ENCODE data around the gene BABAM2.
"Not testable (repeated sequence)": the region's sequence is repeated elsewhere in the genome, so short reads cannot be mapped to it uniquely, and the experiment has no call there.

The BABAM2 gene

DNA sequence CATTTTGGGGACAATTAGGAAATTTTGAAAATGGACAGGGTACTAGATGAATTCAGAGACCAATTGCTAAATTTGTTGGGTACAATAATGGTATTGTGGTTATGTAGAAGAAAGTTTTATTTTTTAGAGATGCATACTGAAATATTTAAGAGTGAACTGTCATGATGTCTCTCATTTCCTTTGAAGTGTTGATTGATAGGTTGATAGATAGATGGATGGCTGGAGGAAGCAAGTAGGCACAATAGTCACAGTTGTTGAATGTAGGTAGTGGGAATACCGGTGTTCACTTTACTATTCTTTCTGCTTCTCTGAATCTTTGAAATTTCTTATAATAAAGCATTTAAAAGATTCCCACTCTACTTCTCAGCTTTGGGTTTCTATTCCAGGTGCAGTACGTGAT, 350.4 kb downstream of the BABAM2 start:
- DNase-seq (ENCODE audit: low read depth in 2 of 2): no peak

DNA sequence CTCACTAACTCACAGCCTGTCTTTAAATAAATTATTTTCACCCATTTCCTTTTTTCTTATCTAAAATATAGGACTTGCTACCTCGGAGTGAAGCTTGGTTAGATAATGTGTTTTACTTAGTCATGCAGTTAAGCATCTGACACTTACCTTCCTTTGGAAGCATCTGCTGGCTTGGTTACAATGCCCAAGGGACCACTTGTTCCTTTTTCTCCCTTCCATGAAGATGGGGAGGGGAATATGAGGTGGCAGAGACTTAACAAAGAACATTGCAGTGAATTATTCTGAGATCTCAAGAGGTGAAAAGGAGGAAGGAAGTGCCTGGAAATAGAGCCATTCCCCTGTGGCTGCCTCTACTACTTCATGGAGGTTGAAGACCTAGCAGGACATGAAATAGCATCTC, 356.8 kb downstream of the BABAM2 start:
- DNase-seq (ENCODE audit: low read depth in 2 of 2): no peak

DNA sequence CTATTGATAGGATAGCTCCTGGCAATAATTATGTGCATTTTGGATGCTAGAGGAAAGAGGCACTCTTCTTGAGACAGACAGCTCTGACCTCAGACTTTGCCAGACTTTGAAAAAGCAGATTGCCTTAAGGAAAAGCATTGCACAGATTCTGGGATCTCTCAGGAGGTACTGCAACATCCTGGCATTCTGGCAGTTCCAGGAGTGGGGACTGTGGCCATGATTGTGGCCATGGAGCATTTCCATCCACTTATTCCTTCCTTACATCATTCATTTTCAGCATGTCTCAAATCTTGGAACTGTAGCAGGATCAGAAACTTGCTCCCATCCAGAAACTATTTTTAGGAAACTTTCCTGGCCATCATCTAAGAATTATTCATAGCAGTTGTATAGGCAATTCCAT, 357.2 kb downstream of the BABAM2 start:
- DNase-seq (ENCODE audit: low read depth in 2 of 2): no peak

DNA sequence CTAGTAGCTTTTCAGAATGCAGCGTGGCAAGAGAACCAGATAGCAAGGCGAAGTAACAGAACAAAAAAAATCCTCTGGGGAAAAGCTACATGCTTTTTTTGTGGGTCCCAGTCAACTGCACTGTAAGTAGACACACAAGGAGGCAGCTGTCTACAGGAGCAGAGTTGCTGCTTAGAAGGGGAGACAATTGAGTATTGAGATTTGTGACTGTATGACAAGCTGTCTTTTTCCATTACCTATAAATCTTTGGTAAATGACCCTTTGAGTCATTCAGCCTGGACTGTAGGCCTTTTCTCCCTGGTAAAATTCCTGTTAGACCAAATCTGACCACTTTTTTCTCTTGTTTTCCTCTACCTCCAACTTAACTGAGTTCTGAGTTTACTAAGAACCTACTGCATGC, 358.0 kb downstream of the BABAM2 start:
- DNase-seq (ENCODE audit: low read depth in 2 of 2): no peak

DNA sequence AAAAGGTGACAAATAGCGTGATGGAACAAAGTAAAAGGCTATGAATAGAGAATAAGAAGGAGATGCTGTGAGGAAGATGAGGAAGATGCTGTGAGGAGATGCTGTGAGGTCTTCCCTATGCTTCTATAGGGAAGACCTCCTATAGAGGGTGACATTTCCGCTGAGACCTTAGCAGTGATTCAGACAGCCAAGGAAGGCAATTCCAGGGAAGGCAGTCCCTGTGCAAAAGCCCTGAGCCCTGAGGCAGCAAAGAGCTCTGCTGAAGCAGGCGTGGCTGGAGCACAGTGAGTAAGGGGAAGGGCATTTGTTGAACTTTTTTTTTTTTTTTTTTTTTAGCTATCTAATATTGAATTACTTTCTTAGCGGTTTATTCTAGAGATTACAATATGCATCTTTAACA, 359.5 kb downstream of the BABAM2 start:
- no peak for DNase-seq (ENCODE audit: low read depth in 2 of 2)

DNA sequence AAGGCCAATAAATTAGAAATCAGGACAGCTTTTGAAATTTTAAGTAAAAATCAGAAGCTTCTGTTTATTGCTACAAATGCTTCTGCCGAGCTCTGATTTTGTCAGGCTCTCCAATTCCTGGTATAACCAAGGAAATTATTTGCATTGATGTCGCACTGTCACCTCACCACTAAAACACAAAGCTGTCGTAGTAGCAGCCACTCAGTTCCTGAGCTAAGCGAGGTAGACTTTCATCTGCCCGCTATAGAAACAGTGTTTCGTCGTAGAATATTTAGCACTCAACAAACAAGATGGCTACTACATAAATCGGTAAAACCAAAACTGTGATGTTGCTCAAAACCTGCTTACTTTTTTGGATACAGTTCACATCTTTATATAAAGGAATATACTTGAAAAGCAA, 360.8 kb downstream of the BABAM2 start:
- no peak for DNase-seq (ENCODE audit: low read depth in 2 of 2)

DNA sequence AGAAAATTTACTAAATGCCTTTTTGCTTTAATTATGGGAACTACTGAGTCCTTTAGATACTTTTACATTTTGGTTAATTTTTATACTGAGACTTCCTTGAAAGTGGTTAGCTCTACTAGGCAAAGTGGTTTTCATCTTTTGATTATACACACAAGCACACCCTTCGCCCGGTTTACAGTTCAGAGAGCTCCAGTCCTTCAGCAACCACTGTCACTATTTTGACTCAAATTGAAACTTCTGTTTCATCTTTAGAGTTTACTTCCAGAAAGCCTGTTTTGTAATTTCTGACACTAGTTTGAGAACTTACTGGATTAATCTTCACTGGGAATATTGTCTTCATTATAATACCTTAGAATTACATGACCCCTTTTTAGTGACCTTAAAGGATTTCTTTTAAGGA, 361.8 kb downstream of the BABAM2 start:
- DNase-seq (ENCODE audit: low read depth in 2 of 2): peak in 1 of 2 experiments; percentile 29

DNA sequence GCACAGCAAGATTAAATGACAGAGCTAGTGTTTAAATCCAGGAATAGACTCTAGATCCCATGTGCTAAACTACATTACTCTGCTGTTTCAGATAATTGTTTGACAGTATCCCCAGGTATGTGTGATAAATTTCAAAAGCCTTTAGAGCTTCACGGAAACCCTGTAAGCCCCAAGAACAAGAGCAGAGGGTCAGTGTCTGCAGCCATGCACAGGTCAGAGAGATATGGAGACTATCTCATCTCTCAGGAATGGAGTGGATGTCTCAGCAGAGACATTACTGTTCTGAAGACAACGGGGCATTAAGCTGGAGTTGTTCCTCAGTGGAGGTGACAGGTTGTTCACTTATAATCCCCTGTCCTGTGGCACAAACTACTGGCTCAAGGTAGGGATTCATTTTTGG, 363.0 kb downstream of the BABAM2 start:
- DNase-seq (ENCODE audit: low read depth in 2 of 2): no peak

DNA sequence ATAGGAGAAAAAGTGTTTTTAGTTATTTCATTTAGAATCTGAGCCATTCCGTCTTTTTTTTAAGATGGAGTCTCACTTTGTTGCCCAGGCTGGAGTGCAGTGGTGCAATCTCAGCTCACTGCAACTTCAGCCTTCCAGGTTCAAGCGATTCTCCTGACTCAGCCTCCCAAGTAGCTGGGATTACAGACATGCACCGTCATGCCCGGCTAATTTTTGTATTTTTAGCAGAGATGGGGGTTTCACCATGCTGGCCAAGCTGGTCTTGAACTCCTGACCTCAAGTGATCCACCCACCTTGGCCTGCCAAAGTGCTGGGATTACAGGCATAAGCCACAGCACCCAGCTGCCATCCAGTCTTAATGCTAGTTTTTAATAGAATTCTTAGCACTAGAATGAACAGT, 364.7 kb downstream of the BABAM2 start:
- DNase-seq (ENCODE audit: low read depth in 2 of 2): not testable (repeated sequence)

DNA sequence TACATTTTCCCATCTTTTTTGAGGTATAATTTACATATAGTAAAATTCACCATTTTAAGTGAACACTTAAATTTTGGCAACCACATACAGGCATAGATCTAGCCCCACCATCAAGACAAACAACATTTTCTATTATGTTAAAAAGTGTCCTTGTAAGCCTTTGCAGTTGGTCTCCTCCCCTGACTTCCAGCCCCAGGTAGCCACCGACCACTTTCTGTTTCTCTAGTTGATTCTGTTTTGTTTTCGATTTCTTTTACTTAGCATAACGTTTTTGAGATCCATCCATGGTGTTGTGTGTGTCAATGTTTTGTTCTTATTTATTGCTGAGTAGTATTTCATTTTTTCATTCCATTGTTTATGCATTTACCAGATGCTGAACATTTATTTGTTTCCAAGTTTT, 366.7 kb downstream of the BABAM2 start:
- no peak for DNase-seq (ENCODE audit: low read depth in 2 of 2)

DNA sequence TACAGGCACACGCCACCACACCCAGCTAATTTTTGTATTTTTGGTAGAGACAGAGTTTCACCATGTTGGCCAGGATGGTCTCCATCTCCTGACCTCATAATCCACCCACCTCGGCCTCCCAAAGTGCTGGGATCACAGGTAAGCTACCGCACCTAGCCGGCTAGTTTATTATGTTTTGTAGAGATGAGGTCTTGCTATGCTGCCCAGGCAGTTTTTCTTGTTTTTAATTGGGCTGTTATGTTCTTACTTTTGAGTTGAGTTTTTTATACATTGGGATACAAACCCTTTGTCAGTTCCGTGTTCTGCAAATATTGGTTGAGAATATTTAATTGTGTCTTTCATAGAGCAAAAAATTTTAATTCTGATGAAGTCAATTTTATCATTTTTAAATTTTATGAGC, 368.7 kb downstream of the BABAM2 start:
- not testable (repeated sequence) for DNase-seq (ENCODE audit: low read depth in 2 of 2)

DNA sequence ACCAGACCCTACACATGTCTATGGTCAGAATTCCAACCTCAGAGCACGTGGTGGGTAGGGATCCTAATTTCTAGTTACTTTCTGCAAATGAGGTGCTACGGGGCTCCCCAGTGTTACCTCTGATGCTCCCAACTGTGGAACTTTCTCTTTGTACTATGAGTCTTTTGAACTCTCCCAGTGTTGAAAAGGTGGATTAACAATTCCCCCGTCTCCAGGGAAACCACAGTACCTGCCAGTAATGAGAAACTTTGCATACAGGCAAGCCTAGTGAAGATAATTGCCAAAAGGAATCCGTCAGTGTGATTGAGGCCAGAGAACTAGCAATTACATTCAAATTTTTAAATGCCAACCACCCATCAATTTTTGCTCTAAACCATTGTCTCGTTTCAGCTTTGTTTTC, 373.2 kb downstream of the BABAM2 start:
- no peak for DNase-seq (ENCODE audit: low read depth in 2 of 2)

DNA sequence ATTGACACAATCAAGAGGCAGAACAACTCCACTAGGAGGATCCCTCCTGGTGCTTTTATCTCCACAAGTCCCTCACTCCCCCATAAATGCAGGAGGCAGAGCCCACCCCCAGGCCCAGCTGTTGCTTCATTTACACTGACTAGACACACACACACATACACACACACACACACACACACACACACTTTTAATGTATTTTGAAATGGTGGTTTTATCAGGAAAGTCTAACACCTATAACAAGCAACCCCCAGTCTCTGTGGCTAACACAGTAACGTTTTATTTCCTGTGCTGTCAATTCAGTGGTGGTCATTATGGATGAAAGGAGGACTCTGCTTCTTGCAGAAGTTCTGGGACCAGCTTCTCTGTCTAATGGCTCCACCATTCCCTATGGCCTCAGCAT, 376.8 kb downstream of the BABAM2 start:
- DNase-seq (ENCODE audit: low read depth in 2 of 2): no peak

DNA sequence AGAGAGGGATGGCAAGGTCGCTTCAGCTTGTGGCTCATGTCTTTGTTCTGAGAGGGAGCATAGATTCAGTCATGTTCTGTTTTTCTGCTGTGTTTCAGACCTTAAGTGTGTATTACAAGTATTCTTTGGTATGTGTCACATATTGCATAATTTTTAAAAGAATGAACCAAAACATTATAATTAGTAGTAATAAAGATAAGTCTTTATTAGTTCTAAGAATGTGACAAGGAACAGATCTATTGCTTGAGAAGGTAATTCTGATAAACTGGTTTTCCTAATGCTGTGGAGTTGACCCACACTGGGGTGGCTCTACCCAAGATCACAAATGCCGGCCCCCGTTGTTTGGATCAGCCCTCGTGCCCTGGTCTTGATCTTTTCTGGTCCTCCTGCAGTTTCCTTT, 377.9 kb downstream of the BABAM2 start:
- no peak for DNase-seq (ENCODE audit: low read depth in 2 of 2)

DNA sequence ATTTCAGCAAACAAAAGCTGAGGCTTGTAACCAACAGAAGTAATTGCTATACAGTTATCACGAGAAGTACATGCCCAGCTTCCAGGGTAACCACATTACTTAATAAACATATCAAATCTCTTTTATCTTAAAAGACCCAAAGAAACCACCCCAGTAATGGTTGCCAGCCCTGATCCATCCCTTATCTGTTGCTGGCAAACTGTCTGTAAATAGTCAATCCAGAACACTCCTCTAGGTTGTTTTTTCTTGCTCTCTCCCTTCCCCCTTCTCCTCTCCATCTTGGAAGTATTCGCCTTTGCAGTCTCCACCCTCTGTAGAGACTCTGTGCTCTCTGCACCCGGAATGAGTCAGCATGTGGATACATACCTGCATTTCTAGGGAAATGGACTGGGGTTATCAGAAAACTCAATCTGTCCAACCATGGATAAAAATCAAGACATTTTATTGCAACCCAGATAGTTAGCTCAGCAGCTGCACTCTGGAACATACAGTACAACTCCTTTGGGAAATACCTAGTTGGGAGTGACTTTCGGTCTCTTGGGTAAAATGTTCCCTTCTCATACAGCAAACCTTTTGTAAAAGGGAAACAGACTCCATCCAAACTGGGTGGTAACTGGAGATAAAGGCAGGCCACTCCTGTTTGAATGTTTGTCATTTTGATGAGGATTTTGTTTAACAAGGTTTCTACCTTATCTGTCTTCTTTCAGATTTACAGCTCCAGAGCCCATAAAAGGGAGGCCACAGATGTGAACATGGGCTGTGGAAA, 378.7 kb downstream of the BABAM2 start:
- no peak for DNase-seq (ENCODE audit: low read depth in 2 of 2)

DNA sequence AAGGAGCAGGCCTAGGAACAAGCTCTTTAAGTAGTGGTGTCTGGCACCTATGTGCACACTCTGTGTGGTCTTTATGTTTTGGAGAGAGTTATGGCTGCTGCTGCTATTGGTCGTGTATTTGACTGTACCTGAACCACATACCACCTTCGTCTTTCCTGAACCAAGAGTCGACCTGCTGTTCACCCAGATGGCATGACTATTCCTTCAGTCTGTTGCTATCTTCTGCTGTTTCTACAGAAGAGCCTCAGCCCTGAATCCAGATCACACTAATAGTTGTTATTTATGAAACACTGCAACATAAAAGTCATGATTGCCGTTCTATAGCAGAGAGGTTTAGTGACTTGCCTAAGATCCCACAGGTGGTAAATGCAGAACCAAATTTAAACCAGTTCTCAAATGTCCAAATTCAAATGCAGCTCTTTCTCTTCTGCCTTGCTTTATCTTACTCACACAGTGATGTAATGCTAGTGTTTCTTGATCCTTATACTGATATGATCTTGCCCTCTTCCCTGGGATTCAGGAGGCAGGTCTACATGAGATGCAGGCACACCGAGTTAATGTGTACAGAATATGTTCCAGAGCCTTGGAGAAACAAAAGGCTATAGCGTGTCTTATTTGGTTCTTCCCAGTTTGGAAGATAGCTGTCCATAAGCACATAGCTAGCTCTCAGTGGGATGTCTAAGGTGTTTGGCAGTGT, 380.1 kb downstream of the BABAM2 start:
- DNase-seq (ENCODE audit: low read depth in 2 of 2): no peak

DNA sequence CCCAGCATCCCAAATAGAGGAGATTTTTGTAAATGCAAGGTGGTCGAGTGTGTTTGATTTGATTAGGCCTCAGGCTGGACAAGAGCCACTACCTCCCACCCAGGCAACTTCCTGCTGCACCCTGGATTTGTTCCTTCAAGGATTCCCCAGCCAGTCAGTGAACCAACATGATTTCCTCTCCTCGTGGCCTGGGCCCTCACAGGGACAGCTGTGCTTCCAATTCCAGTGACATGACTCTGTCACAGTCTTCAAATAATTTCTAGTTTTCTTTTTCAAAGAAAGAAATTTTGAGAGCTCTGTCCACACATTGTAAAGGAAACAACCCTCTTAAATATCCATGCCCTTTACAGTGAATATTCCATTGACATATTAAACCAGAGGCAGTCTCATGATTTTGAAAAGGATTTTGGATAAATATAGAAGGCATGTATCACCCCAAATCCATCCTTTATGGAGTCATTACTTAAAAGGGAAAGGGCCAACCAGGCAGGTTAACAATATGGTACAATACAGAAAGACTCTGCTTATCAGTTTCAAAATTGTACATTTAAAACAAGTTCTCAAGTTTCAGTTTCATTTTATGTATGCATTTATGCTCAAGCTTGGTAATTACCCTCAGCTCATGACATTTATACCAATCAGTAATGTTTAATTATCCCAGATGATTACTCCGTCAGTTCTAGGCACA, 380.8 kb downstream of the BABAM2 start:
- DNase-seq (ENCODE audit: low read depth in 2 of 2): no peak

DNA sequence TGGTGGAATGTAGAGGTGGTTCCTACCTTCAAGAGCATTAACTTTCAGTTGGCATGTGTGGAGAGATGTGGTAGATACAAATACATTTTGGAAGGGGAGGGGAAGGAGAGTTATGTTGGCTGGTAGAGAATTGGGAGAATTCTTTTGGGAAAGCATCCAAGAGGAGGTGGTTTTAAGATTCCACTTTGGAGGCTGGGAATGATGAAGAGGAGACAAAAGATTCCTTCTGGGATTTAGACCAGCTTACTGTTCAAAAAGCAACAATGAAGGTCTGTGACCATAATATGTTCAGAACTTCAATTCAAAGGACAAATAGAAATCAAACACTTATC, 381.4 kb downstream of the BABAM2 start:
- DNase-seq (ENCODE audit: low read depth in 2 of 2): no peak

DNA sequence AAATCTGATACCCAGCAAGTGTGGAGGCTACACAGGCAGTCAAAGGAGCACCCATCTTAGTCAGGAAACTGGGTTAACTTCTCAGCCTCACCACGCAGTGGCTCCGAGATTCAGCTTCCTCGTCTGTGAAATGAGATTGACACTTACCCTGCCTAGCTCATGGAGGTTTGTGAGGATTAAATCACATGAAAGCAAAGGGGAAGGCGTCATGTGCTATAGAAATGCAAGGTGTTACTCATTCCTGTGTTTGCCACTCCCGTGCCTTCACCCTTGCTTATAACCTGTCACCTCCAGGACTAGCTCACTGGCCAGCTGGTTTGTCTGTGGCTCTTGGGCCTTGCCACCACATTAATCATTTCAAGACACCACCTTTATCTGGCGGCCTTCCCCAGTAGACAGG, 383.2 kb downstream of the BABAM2 start:
- DNase-seq (ENCODE audit: low read depth in 2 of 2): no peak

DNA sequence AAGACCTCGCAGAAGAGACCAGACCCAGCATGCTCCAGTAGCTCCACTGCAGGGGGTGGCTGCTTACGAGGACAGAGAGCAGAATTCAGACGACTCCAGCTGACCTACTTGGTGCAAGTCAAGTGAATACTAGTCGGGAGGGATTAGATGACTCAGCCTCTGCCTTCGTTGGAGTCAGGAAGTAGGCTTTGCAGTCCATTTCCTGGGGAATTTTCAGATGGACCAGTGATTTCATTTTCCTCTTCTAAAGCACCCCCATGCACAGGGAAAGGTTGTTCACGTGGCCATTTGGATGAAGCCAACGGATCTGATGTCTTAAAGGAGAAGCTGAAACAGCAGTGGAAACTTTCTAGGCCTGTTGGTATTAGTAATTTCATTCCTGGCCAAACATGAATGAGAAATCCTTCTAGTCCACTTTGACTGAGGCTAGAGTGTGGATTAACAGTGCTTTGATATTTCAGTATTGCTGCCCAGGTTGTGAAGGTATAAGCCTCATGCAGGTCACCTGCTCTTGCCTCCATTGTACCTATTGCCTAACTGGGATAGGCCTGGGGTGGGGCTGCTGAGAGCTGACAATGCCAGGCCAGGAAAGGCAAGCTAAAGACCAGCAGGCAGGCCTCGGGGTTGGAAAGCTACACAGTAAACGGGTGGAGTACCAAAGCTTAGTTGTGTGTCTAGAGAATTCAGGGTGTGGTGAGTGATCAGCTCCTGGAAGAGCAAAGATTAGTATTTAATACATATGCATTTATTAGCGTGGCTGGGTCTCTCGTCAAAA, 384.6 kb downstream of the BABAM2 start:
- no peak for DNase-seq (ENCODE audit: low read depth in 2 of 2)

DNA sequence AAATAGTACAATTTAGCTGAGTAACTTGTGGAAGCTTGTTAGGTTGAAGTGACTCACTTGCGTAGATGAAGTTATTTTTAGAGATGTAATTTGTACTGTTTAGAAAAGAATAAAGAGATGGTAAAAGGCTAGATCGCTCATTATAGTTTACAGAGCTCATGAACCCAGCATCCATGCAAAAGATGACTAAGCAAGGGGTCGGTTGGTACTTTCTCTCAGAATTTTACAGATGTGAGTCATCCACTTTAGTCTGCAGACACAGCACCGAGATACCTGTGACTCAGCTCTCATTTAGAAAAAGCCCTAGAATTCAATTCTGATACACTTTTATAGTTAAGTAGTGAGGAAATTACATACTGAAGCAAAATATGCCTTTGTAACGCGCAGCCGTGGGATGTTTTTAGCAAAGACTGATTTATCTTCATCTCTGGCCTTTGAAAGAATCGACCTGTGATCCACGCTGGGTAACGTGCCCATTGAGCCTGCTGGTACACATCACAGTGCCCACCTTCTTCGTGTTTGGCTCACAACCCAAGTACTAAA, 385.6 kb downstream of the BABAM2 start:
- no peak for DNase-seq (ENCODE audit: low read depth in 2 of 2)

DNA sequence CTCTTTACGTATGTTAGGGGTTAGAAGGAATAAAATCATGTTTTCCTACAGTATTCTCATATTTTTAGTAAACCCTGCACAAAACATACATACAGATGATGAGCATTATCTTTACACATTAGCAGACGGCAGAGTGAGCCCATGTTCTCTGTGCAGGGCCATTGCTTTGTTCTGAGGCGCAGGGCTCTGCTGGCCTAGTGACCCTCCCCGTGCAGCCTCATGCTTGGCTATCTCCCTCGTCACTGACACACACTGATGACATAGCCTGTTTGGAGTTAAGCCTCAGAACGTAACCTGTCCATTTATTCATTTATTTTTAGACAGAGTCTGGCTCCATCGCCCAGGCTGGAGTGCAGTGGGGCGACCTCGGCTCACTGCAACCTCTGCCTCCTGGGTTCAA, 386.3 kb downstream of the BABAM2 start:
- no peak for DNase-seq (ENCODE audit: low read depth in 2 of 2)
